PC-9 (cell line): ENCODE results near the gene SOAT2. TPM values are rescaled to one million over a fixed set of nuclear protein-coding genes. Genes with fewer than 3 reads are reported as not detected.

Source experiments
- BruUV-seq: library from RNA; stranded (reverse); fragments of 400-500 nt; replicated peaks from 2 replicates; lab custom pipeline; 2021; lab: Mats Ljungman, UMichigan
- CTCF ChIA-PET: fragments of 300-600 bp; sonication (Branson Sonifier 250); formaldehyde crosslinking; loops from one replicate; lab custom pipeline; 2022; ENCODE audit warnings: antibody characterized with exemption; lab: Charles Lee
- POLR2A ChIA-PET: fragments of 300-600 bp; sonication (Branson Sonifier 250); formaldehyde crosslinking; loops from one replicate; lab custom pipeline; 2022; ENCODE audit warnings: antibody characterized with exemption; ENCODE audit not compliant: unreplicated experiment; lab: Charles Lee
- DNase-seq, 2 experiments: peaks; one replicate each; pipeline versions ENCODE4 v3.0.0 to v3.0.0-alpha.2; 2015 to 2022; ENCODE audit warnings: mixed read lengths in 1 of 2
- H2AFZ ChIP-seq: fragments of 200-600 bp; sonication (generic); 2 replicates; pipeline ENCODE4 v1.8.1; 2017; ENCODE audit warnings: antibody characterized with exemption
- H3F3A ChIP-seq: fragments of 200-600 bp; sonication (generic); 2 replicates; pipeline ENCODE4 v1.8.1; 2017; ENCODE audit warnings: antibody characterized with exemption, mild to moderate bottlenecking, low read depth; ENCODE audit not compliant: insufficient read depth
- H3K27ac ChIP-seq: fragments of 200-600 bp; sonication (generic); 2 replicates; pipeline ENCODE4 v1.6.1; 2016; ENCODE audit warnings: mixed run types
- H3K27me3 ChIP-seq: fragments of 200-600 bp; sonication (generic); 2 replicates; pipeline ENCODE4 v1.6.1; 2016; ENCODE audit warnings: low read depth, mixed run types; ENCODE audit not compliant: insufficient read depth
- H3K36me3 ChIP-seq: fragments of 200-600 bp; sonication (generic); 2 replicates; pipeline ENCODE4 v1.6.1; 2016; ENCODE audit warnings: low read depth, mixed run types
- H3K4me1 ChIP-seq: fragments of 200-600 bp; sonication (generic); replicated peaks from 2 replicates; pipeline ENCODE4 v1.6.1; 2016; ENCODE audit warnings: mixed run types; ENCODE audit not compliant: insufficient read depth
- H3K4me2 ChIP-seq: fragments of 200-600 bp; sonication (generic); 2 replicates; pipeline ENCODE4 v1.6.1; 2017; ENCODE audit warnings: mixed run types
- H3K4me3 ChIP-seq: fragments of 200-600 bp; sonication (generic); 2 replicates; pipeline ENCODE4 v1.6.1; 2016; ENCODE audit warnings: mixed run types
- H3K79me2 ChIP-seq: fragments of 200-600 bp; sonication (generic); 2 replicates; pipeline ENCODE4 v1.6.1; 2017; ENCODE audit warnings: low read depth, mixed run types
- H3K9me2 ChIP-seq: fragments of 200-600 bp; sonication (generic); 2 replicates; pipeline ENCODE4 v1.8.1; 2017; ENCODE audit warnings: mild to moderate bottlenecking; ENCODE audit not compliant: insufficient read depth
- H3K9me3 ChIP-seq: fragments of 200-600 bp; sonication (generic); 2 replicates; pipeline ENCODE4 v1.8.1; 2016; ENCODE audit warnings: low read depth; ENCODE audit not compliant: insufficient read depth
- H4K20me1 ChIP-seq: fragments of 200-600 bp; sonication (generic); 2 replicates; pipeline ENCODE4 v1.8.1; 2017; ENCODE audit not compliant: insufficient read depth
- CTCF ChIP-seq: fragments of 200-600 bp; sonication (generic); conservative IDR thresholded peaks from 2 replicates; pipeline ENCODE4 v1.6.1; 2017; ENCODE audit warnings: mixed run types, antibody characterized with exemption, mild to moderate bottlenecking, moderate library complexity
- EZH2 ChIP-seq: fragments of 200-600 bp; sonication (generic); IDR thresholded peaks from 2 replicates; pipeline ENCODE4 v1.8.0; 2017; ENCODE audit warnings: antibody characterized with exemption, low read depth
- intact Hi-C: fragments of 100-400 bp; cut with micrococcal nuclease; formaldehyde crosslinking; loops from one replicate; pipeline ENCODE4 v1.10.0; 2022; ENCODE audit not compliant: unreplicated experiment
- total RNA-seq: library from RNA; stranded (reverse); gene quantifications from 2 replicates; pipeline ENCODE4 v1.2.3, GENCODE V29; 2021

The SOAT2 gene
- total RNA-seq, 1 experiment from 2014 or later: 0.79 TPM

GRCh38 chr12:53063708-53064612 lies 39.3 kb upstream of the SOAT2 start:
- no peak for DNase-seq
- no peak overlapping the region for H3K27ac ChIP-seq
- no peaks in the 10 kb centered on the region for H3K9me2 ChIP-seq
- H3K4me1 ChIP-seq: peaks cover 30% of the 10 kb centered on the region
- POLR2A ChIA-PET: interaction anchor here (0.6 kb wide), 1 partner anchor 453 kb away, joined by 4 read pairs; no protein-coding TSS in a partner anchor
- no peak overlapping the region for H3K4me3 ChIP-seq
- BruUV-seq: no TSS peak
- H3F3A ChIP-seq: peaks cover 13% of the 10 kb centered on the region; the same call in 1 of the 2 replicates
- intact Hi-C loops: loop anchor here (10.0 kb wide), 3 partner anchors 111 to 441 kb away; partner anchors contain the start of genes ITGB7, NPFF and TARBP2
- H3K79me2 ChIP-seq: no peaks in the 10 kb centered on the region
- no peak for TF ChIP-seq CTCF
- no peak for TF ChIP-seq EZH2
- CTCF ChIA-PET: interaction anchor here (1.0 kb wide), 2 partner anchors 35 to 447 kb away, joined by 3 read pairs; no protein-coding TSS in a partner anchor
- H3K4me2 ChIP-seq: no peak overlapping the region
- no peaks in the 10 kb centered on the region for H3K9me3 ChIP-seq
- H3K36me3 ChIP-seq: no peaks in the 10 kb centered on the region
- H3K27me3 ChIP-seq: no peaks in the 10 kb centered on the region
- H4K20me1 ChIP-seq: no peaks in the 10 kb centered on the region
- no peak overlapping the region for H2AFZ ChIP-seq

- CTCF ChIA-PET: interaction anchor here (0.8 to 1.6 kb wide), 6 partner anchors 11 to 280 kb away, joined by 4 to 22 read pairs (median 7); partner anchors contain the start of genes AAAS and SPRYD3
These were observed 38.5 kb upstream of the SOAT2 start for GRCh38 chr12:53064613-53065436.

More at GRCh38 chr12:53064613-53065436, 38.5 kb upstream of the SOAT2 start:
- POLR2A ChIA-PET: interaction anchor here (0.6 to 1.4 kb wide), 2 partner anchors 131 to 452 kb away, joined by 3 to 4 read pairs; no protein-coding TSS in a partner anchor
- Histone ChIP-seq H3K4me2 (no peak overlapping the region), H3K9me2 (no peaks in the 10 kb centered on the region), H3K27ac (no peak overlapping the region), H3K9me3 (no peaks in the 10 kb centered on the region), H3K4me3 (no peak overlapping the region), H3K36me3 (no peaks in the 10 kb centered on the region), H3K27me3 (no peaks in the 10 kb centered on the region), H3K4me1 (peaks cover 30% of the 10 kb centered on the region), H3K79me2 (no peaks in the 10 kb centered on the region), H2AFZ (no peak overlapping the region), H3F3A (peaks cover 13% of the 10 kb centered on the region; the same call in 1 of the 2 replicates), H4K20me1 (no peaks in the 10 kb centered on the region)
- TF ChIP-seq CTCF (no peak), EZH2 (no peak)
- DNase-seq: no peak
- intact Hi-C loops: loop anchor here (10.0 kb wide), 3 partner anchors 110 to 440 kb away; partner anchors contain the start of genes ITGB7, NPFF and TARBP2
- BruUV-seq: TSS peak; percentile 20
